Fibroblast of lung (primary cell): Measurements from ENCODE around the gene SMARCA5.
"Not testable (repeated sequence)": the region's sequence is repeated elsewhere in the genome, so short reads cannot be mapped to it uniquely, and the experiment has no call there.

Experiments used
- EZH2 ChIP-seq: IDR thresholded peaks from 2 replicates; pipeline ENCODE4 v1.5.1; 2012; ENCODE audit warnings: low read length, control low read depth, mild to moderate bottlenecking; ENCODE audit errors: missing control alignments
- TF ChIP-seq, protein P1 (sequence below), 2 donors: IDR thresholded peaks in 1 of 2; conservative IDR thresholded peaks in 1 of 2; 1 replicate in 1 of 2; 2 replicates in 1 of 2; pipeline ENCODE4 v1.5.1; 2011 to 2012; ENCODE audit warnings: low read length in 2 of 2, control low read depth in 1 of 2, inconsistent platforms in 1 of 2, low read depth in 1 of 2, mild to moderate bottlenecking in 1 of 2

DNA sequence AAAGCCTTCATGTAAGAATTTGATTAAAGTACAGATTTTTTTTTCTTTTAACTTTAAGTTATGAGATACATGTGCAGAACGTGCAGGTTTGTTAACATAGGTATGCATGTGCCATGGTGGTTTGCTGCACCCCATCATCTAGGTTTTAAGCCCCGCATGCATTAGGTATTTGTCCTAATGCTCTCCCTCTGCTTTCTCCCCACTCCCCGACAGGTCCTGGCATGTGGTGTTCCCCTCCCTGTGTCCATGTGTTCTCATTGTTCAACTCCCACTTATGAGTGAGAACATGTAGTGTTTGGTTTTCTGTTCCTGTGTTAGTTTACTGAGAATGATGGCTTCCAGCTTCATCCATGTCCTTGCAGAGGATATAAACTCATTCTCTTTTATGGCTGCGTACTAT lies 14.5 kb downstream of the SMARCA5 start:
- TF ChIP-seq, protein P1, sequence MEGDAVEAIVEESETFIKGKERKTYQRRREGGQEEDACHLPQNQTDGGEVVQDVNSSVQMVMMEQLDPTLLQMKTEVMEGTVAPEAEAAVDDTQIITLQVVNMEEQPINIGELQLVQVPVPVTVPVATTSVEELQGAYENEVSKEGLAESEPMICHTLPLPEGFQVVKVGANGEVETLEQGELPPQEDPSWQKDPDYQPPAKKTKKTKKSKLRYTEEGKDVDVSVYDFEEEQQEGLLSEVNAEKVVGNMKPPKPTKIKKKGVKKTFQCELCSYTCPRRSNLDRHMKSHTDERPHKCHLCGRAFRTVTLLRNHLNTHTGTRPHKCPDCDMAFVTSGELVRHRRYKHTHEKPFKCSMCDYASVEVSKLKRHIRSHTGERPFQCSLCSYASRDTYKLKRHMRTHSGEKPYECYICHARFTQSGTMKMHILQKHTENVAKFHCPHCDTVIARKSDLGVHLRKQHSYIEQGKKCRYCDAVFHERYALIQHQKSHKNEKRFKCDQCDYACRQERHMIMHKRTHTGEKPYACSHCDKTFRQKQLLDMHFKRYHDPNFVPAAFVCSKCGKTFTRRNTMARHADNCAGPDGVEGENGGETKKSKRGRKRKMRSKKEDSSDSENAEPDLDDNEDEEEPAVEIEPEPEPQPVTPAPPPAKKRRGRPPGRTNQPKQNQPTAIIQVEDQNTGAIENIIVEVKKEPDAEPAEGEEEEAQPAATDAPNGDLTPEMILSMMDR (conservative IDR thresholded peaks at IDR 0.05 in 1 of 2, IDR thresholded peaks at IDR 0.05 in 1 of 2; ENCODE audit: low read depth in 1 of 2, low read length in 2 of 2) = not testable (repeated sequence)
- not testable (repeated sequence) for TF ChIP-seq EZH2
